Endothelial cell of umbilical vein (primary cell): Measurements from ENCODE around the gene MRPS6. TPM values are rescaled to one million over a fixed set of nuclear protein-coding genes. Genes with fewer than 3 reads are reported as not detected.

Source experiments
- BruUV-seq: library from RNA; stranded (reverse); fragments of 400-500 nt; replicated peaks from 2 replicates; lab custom pipeline; 2021; lab: Mats Ljungman, UMichigan
- CTCF ChIA-PET: fragments of 300-600, 350-600 bp; sonication (Branson Sonifier 250); formaldehyde crosslinking; loops from one replicate; lab custom pipeline; 2021; ENCODE audit warnings: antibody characterized with exemption, inconsistent platforms; lab: Charles Lee
- POLR2A ChIA-PET: fragments of 300-600, 350-600 bp; sonication (Branson Sonifier 250); formaldehyde crosslinking; loops from one replicate; lab custom pipeline; 2021; ENCODE audit warnings: antibody characterized with exemption, inconsistent platforms; lab: Charles Lee
- DNase-seq: peaks from one replicate; pipeline ENCODE4 v3.0.0-alpha.2; 2011; ENCODE audit warnings: low read depth, low spot score
- FAIRE-seq: peaks from 2 replicates; lab custom pipeline; 2011; peaks lifted over from hg19 to GRCh38; lab: Jason Lieb, UNC
- H2AFZ ChIP-seq: 2 replicates; pipeline ENCODE4 v1.6.0; 2012; ENCODE audit warnings: low read depth, low read length, control low read depth, inconsistent platforms
- H3K27ac ChIP-seq: 2 replicates; pipeline ENCODE4 v1.5.1; 2011; ENCODE audit warnings: low read depth, mild to moderate bottlenecking, control low read depth, low read length, moderate library complexity; ENCODE audit not compliant: insufficient read depth
- H3K27me3 ChIP-seq, 2 experiments: 2 replicates each; pipeline versions ENCODE4 v1.6.0 to v1.6.1; 2011; ENCODE audit warnings: low read length in 2 of 2, mixed read lengths in 1 of 2; ENCODE audit not compliant: control insufficient read depth in 2 of 2, insufficient read depth in 2 of 2
- H3K36me3 ChIP-seq, 2 experiments: 2 replicates in 1 of 2; 3 replicates in 1 of 2; pipeline ENCODE4 v1.5.1; 2011; ENCODE audit warnings: low read length in 2 of 2, mild to moderate bottlenecking in 1 of 2, moderate library complexity in 1 of 2; ENCODE audit not compliant: control insufficient read depth in 2 of 2, insufficient read depth in 2 of 2; ENCODE audit errors: extremely low read depth in 1 of 2
- H3K4me1 ChIP-seq: 3 replicates; pipeline ENCODE4 v1.5.1; 2011; ENCODE audit warnings: mild to moderate bottlenecking, low read length; ENCODE audit not compliant: control insufficient read depth, insufficient read depth; ENCODE audit errors: extremely low read depth
- H3K4me2 ChIP-seq: 2 replicates; pipeline ENCODE4 v1.6.1; 2011; ENCODE audit warnings: low read length, control low read depth, mixed read lengths; ENCODE audit not compliant: insufficient read depth
- H3K4me3 ChIP-seq, 3 experiments: fragments of 200-600 bp in 1 of 3; sonication (generic), shearing (Covaris generic) in 1 of 3; replicated peaks in 1 of 3; 2 replicates each; pipeline ENCODE4 v1.5.1; 2011 to 2016; ENCODE audit warnings: control low read depth in 3 of 3, low read length in 3 of 3, mild to moderate bottlenecking in 2 of 3, inconsistent platforms in 1 of 3, low read depth in 1 of 3, moderate library complexity in 1 of 3; ENCODE audit not compliant: insufficient read depth in 1 of 3
- H3K79me2 ChIP-seq: 2 replicates; pipeline ENCODE4 v1.6.0; 2012; ENCODE audit warnings: low read length, inconsistent platforms; ENCODE audit not compliant: control insufficient read depth, insufficient read depth
- H3K9ac ChIP-seq: replicated peaks from 2 replicates; pipeline ENCODE3; 2011; ENCODE audit warnings: low read length, control low read depth; ENCODE audit not compliant: insufficient read depth; ENCODE audit errors: extremely low read depth
- H3K9me1 ChIP-seq: replicated peaks from 3 replicates; pipeline ENCODE4 v1.6.0; 2011; ENCODE audit warnings: mild to moderate bottlenecking, low read length; ENCODE audit not compliant: control insufficient read depth, insufficient read depth; ENCODE audit errors: extremely low read depth
- H3K9me3 ChIP-seq: replicated peaks from 2 replicates; pipeline ENCODE4 v1.5.1; 2012; ENCODE audit warnings: low read length, inconsistent platforms; ENCODE audit not compliant: control insufficient read depth, insufficient read depth
- H4K20me1 ChIP-seq: replicated peaks from 2 replicates; pipeline ENCODE3; 2011; ENCODE audit warnings: mild to moderate bottlenecking, low read length; ENCODE audit not compliant: control insufficient read depth, insufficient read depth; ENCODE audit errors: extremely low read depth
- CTCF ChIP-seq, 2 donors: IDR thresholded peaks; 1 replicate in 1 of 2; 2 replicates in 1 of 2; pipeline ENCODE4 v1.5.1; 2011; ENCODE audit warnings: low read length in 2 of 2, mild to moderate bottlenecking in 2 of 2, moderate library complexity in 2 of 2, control low read depth in 1 of 2, inconsistent platforms in 1 of 2, low read depth in 1 of 2; ENCODE audit not compliant: insufficient read depth in 1 of 2; ENCODE audit errors: extremely low read depth in 1 of 2
- EZH2 ChIP-seq: IDR thresholded peaks from 2 replicates; pipeline ENCODE4 v1.6.1; 2012; ENCODE audit warnings: borderline replicate concordance, low read depth, mild to moderate bottlenecking, moderate library complexity, low read length, inconsistent platforms; ENCODE audit not compliant: severe bottlenecking
- FOS ChIP-seq: IDR thresholded peaks from 2 replicates; pipeline ENCODE4 v1.6.1; 2011; ENCODE audit warnings: mild to moderate bottlenecking, low read length, moderate library complexity, borderline replicate concordance; ENCODE audit not compliant: insufficient read depth
- GATA2 ChIP-seq: IDR thresholded peaks from 2 replicates; pipeline ENCODE4 v1.7.0; 2011; ENCODE audit warnings: low read depth, mild to moderate bottlenecking, moderate library complexity, mixed read lengths, low read length; ENCODE audit not compliant: insufficient read length, insufficient read depth
- JUN ChIP-seq: IDR thresholded peaks from 2 replicates; pipeline ENCODE4 v1.6.1; 2011; ENCODE audit warnings: borderline replicate concordance, low read depth; ENCODE audit not compliant: insufficient read length, insufficient read depth
- MAX ChIP-seq: IDR thresholded peaks from 2 replicates; pipeline ENCODE4 v1.6.1; 2011; ENCODE audit not compliant: insufficient read depth, insufficient read length
- MYC ChIP-seq: IDR thresholded peaks from one replicate; pipeline ENCODE4 v1.6.1; 2011; ENCODE audit warnings: mild to moderate bottlenecking, low read depth, low read length
- POLR2A ChIP-seq: IDR thresholded peaks from 2 replicates; pipeline ENCODE4 v1.6.1; 2012; ENCODE audit warnings: low read depth, mild to moderate bottlenecking, control low read depth, low read length
- POLR2AphosphoS5 ChIP-seq: IDR thresholded peaks from 2 replicates; pipeline ENCODE4 v1.6.1; 2012; ENCODE audit warnings: low read depth, mild to moderate bottlenecking, control low read depth, low read length, moderate library complexity; ENCODE audit not compliant: insufficient read depth
- dilution Hi-C: fragments of 300-500 bp; cut with MboI; formaldehyde crosslinking; loops from one replicate; pipeline ENCODE4 v1.15.0; 2019; ENCODE audit warnings: low sequenced_read_pairs; ENCODE audit not compliant: extremely low pct_ligation_motif_present
- intact Hi-C: fragments of 100-400 bp; cut with micrococcal nuclease; formaldehyde crosslinking; loops from one replicate; pipeline ENCODE4 v1.10.0; 2022
- polyA plus RNA-seq, 4 experiments: library from polyadenylated mRNA; depleted of rRNA in 3 of 4; stranded (reverse) in 3 of 4; unstranded in 1 of 4; fragments of >200 nt; gene quantifications; 2 replicates each; pipeline versions ENCODE4 v1.2.1 to v1.2.3, GENCODE V29; 2011 to 2012; ENCODE audit warnings: missing spikeins in 1 of 4
- total RNA-seq: library from RNA; stranded (reverse); gene quantifications from 2 replicates; pipeline ENCODE4 v1.2.3, GENCODE V29; 2021

Gene MRPS6
- total and polyA plus RNA-seq, 2 donors (not counting 3 experiments of a cell fraction or from before 2014, with no cell fraction given): 19.8 to 37.2 TPM

GRCh38 chr21:34100337-34100736 lies 27.0 kb downstream of the MRPS6 start:
- no peaks in the 10 kb centered on the region for H4K20me1 ChIP-seq
- CTCF ChIA-PET: interaction anchor here (1.0 to 3.8 kb wide), 7 partner anchors 8 to 248 kb away, joined by 3 to 16 read pairs (median 4); no protein-coding TSS in a partner anchor
- intact Hi-C loops: no loop called here
- no peak overlapping the region for H3K27ac ChIP-seq
- BruUV-seq: no TSS peak
- peaks cover 0 to 3% of the 10 kb centered on the region in 2 experiments for H3K36me3 ChIP-seq
- POLR2A ChIA-PET: no interaction called here
- no peaks in the 10 kb centered on the region for H3K9me1 ChIP-seq
- H3K4me3 ChIP-seq: no peak overlapping the region
- no peak for DNase-seq
- H3K9ac ChIP-seq: no peak overlapping the region
- dilution Hi-C loops: no loop called here
- TF ChIP-seq MAX (no peak), JUN (no peak), POLR2AphosphoS5 (no peak), GATA2 (no peak), POLR2A (no peak), CTCF (IDR thresholded peaks at IDR 0.05; ENCODE audit: extremely low read depth in 1 of 2, insufficient read depth in 1 of 2, low read depth in 1 of 2, low read length in 2 of 2) (no peak), FOS (no peak), EZH2 (no peak), MYC (no peak)
- H2AFZ ChIP-seq: no peak overlapping the region
- no peaks in the 10 kb centered on the region for H3K4me1 ChIP-seq
- H3K9me3 ChIP-seq: no peaks in the 10 kb centered on the region
- no peak for FAIRE-seq
- H3K79me2 ChIP-seq: peaks cover 10% of the 10 kb centered on the region
- H3K27me3 ChIP-seq: no peaks in the 10 kb centered on the region
- no peak overlapping the region for H3K4me2 ChIP-seq
